ENCODE results near the gene AFDN.

Gene AFDN

DNA sequence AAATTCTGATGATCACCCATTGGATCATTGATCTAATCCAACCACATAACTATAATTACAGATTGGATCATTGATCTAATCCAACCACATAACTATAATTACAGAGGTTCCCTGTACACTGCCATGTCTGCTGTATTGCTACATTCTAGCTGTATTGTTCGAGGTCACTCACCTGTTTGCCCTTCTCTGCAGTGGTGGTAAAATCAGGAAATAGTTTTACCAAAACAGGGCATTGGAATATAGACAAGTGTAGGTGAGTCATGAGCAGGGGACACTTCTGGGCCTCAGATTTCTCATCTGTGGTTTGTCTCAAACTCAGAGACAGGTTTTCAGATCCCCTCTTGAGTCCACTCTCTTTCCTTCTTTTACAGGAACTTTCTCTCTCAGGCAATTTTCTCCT lies 9.0 kb upstream of the AFDN start:
- H2AFZ ChIP-seq (ENCODE audit: low read length, unreplicated experiment) = no peak overlapping the region
- no peaks in the 10 kb centered on the region for H3K36me3 ChIP-seq (ENCODE audit: insufficient read depth, low read length)
- peaks cover 14% of the 10 kb centered on the region; the same call in 1 of the 2 replicates for H3K27me3 ChIP-seq (ENCODE audit: insufficient read depth, low read length)
- no peak overlapping the region for H3K27ac ChIP-seq (ENCODE audit: low read depth, low read length)
- H3K79me2 ChIP-seq (ENCODE audit: control insufficient read depth, insufficient read depth, low read length, unreplicated experiment) = no peaks in the 10 kb centered on the region
- no peak overlapping the region for H3K4me3 ChIP-seq (ENCODE audit: low read depth, low read length)
- no peaks in the 10 kb centered on the region for H3K4me1 ChIP-seq (ENCODE audit: control insufficient read depth, insufficient read depth, low read length, unreplicated experiment)

DNA sequence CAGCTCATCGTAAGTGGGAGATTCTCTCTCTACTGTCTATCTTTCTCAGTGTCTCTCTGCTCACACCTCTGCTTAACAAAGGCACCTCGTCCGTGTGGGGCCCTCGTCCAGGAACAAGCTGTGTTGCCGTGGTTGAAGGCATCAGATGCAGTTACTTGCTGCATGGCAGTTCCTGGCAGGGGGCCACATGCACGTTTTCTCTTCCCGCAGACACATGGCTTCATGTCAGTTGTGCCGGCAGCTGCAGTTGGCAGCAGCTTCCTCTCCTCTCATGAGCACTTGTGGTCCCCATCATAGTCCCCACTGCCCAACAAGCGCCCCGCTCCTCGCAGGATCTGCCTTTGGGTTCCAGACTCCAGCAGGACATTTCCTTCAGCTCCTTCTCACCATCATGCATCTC lies 7.1 kb upstream of the AFDN start:
- no peaks in the 10 kb centered on the region for H3K36me3 ChIP-seq (ENCODE audit: insufficient read depth, low read length)
- peaks cover 9% of the 10 kb centered on the region; the same call in 1 of the 2 replicates for H3K27me3 ChIP-seq (ENCODE audit: insufficient read depth, low read length)
- H3K4me3 ChIP-seq (ENCODE audit: low read depth, low read length) = no peak overlapping the region
- H3K27ac ChIP-seq (ENCODE audit: low read depth, low read length) = no peak overlapping the region
- no peak overlapping the region for H2AFZ ChIP-seq (ENCODE audit: low read length, unreplicated experiment)
- H3K79me2 ChIP-seq (ENCODE audit: control insufficient read depth, insufficient read depth, low read length, unreplicated experiment) = no peaks in the 10 kb centered on the region
- no peaks in the 10 kb centered on the region for H3K4me1 ChIP-seq (ENCODE audit: control insufficient read depth, insufficient read depth, low read length, unreplicated experiment)

DNA sequence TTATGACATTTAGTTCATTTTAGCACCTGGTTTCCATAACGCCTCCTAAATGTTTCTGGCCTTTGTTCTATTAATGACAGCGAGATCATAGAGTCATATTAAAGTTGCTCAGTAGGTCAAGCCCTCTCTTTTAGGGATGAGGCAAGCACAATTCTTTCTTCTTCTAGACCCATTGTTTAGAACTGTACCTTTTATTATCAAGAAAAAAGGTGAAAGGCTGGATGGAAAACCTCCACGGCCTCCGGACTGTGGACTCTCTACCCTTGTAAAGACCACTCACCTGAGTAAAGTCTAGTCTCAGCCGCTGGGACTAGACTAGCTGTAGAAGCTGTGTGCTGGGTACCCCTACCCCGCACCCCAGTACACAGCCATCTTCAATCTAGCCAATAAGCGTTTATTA lies 6.0 kb upstream of the AFDN start:
- H3K4me1 ChIP-seq (ENCODE audit: control insufficient read depth, insufficient read depth, low read length, unreplicated experiment) = no peaks in the 10 kb centered on the region
- no peak overlapping the region for H3K4me3 ChIP-seq (ENCODE audit: low read depth, low read length)
- no peaks in the 10 kb centered on the region for H3K79me2 ChIP-seq (ENCODE audit: control insufficient read depth, insufficient read depth, low read length, unreplicated experiment)
- peaks cover 16% of the 10 kb centered on the region; the same call in 1 of the 2 replicates for H3K27me3 ChIP-seq (ENCODE audit: insufficient read depth, low read length)
- no peak overlapping the region for H2AFZ ChIP-seq (ENCODE audit: low read length, unreplicated experiment)
- H3K27ac ChIP-seq (ENCODE audit: low read depth, low read length) = no peak overlapping the region
- no peaks in the 10 kb centered on the region for H3K36me3 ChIP-seq (ENCODE audit: insufficient read depth, low read length)

DNA sequence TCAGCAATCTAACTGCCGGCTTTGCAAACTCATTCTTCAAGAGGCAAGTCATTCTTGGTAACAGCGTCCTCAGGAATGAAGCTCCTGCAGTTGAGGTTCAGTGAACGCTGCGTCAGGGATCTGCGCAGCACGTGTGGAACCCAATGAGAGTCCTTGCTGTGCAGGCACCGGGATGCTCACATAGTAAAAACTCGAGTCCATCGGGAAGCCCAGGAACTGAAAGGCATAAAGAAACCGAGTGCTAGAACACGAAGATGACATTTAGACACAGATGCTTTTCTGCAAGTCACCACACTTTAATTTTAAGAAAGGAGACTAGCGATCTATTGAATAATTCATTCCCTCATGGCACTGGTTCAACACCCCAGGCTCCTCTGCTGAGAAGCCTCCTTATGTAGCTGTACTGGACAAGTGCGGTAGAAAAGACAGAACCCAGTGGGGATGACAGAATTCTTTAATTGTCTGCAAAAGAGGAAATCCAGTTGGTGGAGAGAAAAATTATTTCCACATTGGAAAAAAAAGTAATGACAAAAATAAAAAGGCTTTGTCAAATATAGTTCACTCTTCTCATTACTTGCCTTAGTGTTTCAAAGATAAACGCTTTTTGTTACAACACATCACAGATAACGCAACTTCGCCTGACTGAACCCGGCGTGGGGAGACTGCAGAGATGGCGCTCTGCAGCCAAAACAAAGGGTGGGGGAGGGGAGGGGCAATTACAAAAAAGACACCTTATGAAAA lies 1.9 kb upstream of the AFDN start:
- Histone ChIP-seq H2AFZ (ENCODE audit: low read length, unreplicated experiment) (no peak overlapping the region), H3K79me2 (ENCODE audit: control insufficient read depth, insufficient read depth, low read length, unreplicated experiment) (peaks cover 23% of the 10 kb centered on the region), H3K27ac (ENCODE audit: low read depth, low read length) (no peak overlapping the region), H3K4me3 (ENCODE audit: low read depth, low read length) (peak overlapping the region; percentile 95), H3K36me3 (ENCODE audit: insufficient read depth, low read length) (no peaks in the 10 kb centered on the region), H3K4me1 (ENCODE audit: control insufficient read depth, insufficient read depth, low read length, unreplicated experiment) (peaks cover 12% of the 10 kb centered on the region), H3K27me3 (ENCODE audit: insufficient read depth, low read length) (peaks cover 14% of the 10 kb centered on the region; the same call in 1 of the 2 replicates)

DNA sequence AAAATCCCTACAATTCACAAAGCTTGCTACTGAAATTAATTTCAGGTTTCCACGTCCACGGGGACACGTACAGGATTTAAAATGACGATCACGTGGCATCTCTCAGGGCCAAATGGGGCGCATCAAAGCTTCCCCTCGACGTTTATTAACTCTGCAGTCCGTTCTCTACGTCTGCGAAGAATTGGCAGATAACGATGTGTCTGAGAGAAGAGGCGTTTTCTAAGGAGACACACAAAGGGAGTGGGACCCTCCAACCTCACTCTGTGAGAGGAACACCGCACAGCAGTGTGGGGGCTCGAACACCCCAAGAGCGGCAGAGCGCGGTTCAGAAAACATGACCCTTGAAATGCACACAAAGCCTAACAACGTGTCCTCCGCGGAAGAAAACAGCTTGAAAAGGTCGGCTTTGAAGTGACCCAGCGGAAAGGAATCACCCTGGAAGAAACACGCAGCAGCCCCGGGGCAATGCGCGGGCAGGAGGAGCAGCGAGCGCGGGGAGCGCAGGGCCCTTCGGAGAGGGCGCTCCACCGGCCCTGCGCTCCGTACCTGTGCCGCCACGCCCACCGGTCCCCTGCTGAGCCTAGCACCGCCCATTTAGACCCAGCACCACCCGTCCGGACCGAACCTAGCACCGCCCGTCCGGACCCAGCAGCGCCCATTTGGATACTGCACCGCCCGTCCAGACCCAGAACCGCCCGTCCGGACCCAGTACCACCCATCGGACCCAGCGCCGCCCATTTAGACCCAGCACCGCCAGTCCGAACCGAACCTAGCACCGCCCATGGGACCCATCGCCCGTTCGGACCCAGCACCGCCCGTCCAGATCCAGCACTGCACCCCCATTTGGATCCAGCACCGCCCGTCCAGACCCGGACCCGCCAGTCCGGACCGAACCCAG lies 1.1 kb upstream of the AFDN start:
- peaks cover 31% of the 10 kb centered on the region for H3K79me2 ChIP-seq (ENCODE audit: control insufficient read depth, insufficient read depth, low read length, unreplicated experiment)
- peaks cover 14% of the 10 kb centered on the region; the same call in 1 of the 2 replicates for H3K27me3 ChIP-seq (ENCODE audit: insufficient read depth, low read length)
- H2AFZ ChIP-seq (ENCODE audit: low read length, unreplicated experiment) = peak overlapping the region; percentile 95
- H3K27ac ChIP-seq (ENCODE audit: low read depth, low read length) = no peak overlapping the region
- H3K4me3 ChIP-seq (ENCODE audit: low read depth, low read length) = peak overlapping the region; percentile 95
- peaks cover 14% of the 10 kb centered on the region for H3K4me1 ChIP-seq (ENCODE audit: control insufficient read depth, insufficient read depth, low read length, unreplicated experiment)
- no peaks in the 10 kb centered on the region for H3K36me3 ChIP-seq (ENCODE audit: insufficient read depth, low read length)

DNA sequence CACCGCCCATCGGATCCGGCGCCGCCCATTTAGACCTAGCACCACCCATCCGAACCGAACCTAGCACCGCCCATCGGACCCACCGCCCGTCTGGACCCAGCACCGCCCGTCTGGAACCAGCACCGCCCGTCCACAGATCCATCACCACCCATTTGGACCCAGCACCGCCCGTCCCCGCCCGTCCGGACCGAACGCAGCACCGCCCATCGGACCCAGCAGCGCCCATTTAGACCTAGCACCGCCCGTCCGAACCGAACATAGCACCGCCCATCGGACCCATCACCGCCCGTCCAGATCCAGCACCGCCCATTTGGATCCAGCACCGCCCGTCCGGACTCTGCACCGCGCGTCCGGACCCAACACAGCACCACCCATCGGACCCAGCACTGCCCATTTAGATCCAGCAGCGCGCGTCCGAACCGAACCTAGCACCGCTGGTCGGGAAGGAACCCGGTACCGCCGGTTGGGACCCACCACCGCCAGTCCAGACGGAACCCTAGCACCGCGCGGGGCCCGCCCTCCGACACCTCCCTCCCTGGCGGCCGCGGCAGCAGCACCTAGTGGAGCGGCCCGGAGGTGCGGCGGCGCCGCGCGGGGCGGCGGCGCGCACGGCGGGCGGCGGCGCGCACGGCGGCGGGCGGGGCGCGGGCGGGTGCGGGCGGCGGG lies 348 bp upstream of the AFDN start:
- H3K4me3 ChIP-seq (ENCODE audit: low read depth, low read length) = peak overlapping the region; percentile 95
- H3K27ac ChIP-seq (ENCODE audit: low read depth, low read length) = no peak overlapping the region
- no peaks in the 10 kb centered on the region for H3K36me3 ChIP-seq (ENCODE audit: insufficient read depth, low read length)
- peak overlapping the region; percentile 95 for H2AFZ ChIP-seq (ENCODE audit: low read length, unreplicated experiment)
- peaks cover 38% of the 10 kb centered on the region for H3K79me2 ChIP-seq (ENCODE audit: control insufficient read depth, insufficient read depth, low read length, unreplicated experiment)
- peaks cover 14% of the 10 kb centered on the region; the same call in 1 of the 2 replicates for H3K27me3 ChIP-seq (ENCODE audit: insufficient read depth, low read length)
- peaks cover 14% of the 10 kb centered on the region for H3K4me1 ChIP-seq (ENCODE audit: control insufficient read depth, insufficient read depth, low read length, unreplicated experiment)

DNA sequence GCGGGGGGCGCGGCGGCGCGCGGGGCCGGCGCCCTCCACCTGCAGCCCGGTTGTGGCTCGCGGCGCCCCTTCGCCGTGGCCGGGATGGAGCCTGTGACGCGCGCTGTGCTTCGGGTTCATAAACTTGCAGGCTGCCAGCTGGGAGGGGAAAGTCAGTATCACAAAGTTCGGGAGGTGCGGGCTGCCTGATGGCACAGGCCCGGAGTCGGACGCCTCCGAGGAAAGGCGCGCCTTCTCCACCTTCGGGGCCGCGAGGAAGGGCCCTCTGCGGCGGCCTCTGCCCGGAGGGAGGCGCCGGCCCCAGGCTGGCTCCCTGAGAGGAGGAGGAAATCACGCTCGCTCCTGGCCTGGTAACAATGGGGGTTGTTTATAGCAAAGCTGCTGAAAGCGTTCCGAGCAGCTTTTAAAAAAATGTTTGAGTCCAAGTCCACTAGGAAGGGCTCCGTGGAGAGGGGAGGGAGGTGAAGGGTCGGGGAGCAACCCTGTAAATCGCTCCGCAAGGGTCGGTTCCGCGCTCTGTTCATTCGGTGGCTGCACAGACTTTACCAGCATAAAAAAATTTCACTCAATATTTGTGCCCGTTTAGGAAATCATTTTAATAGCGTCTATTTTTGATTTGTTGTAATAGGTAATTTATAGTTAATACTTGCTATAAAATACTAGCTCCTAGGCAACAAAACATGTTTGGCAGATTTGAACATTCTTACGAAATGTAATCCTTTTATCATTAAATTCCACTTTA lies 1.0 kb downstream of the AFDN start:
- Histone ChIP-seq H3K36me3 (ENCODE audit: insufficient read depth, low read length) (no peaks in the 10 kb centered on the region), H3K79me2 (ENCODE audit: control insufficient read depth, insufficient read depth, low read length, unreplicated experiment) (peaks cover 52% of the 10 kb centered on the region), H2AFZ (ENCODE audit: low read length, unreplicated experiment) (peak overlapping the region; percentile 67), H3K27ac (ENCODE audit: low read depth, low read length) (peak overlapping the region; percentile 51), H3K4me3 (ENCODE audit: low read depth, low read length) (peak overlapping the region; percentile 94), H3K27me3 (ENCODE audit: insufficient read depth, low read length) (peaks cover 14% of the 10 kb centered on the region; the same call in 1 of the 2 replicates), H3K4me1 (ENCODE audit: control insufficient read depth, insufficient read depth, low read length, unreplicated experiment) (peaks cover 22% of the 10 kb centered on the region)

DNA sequence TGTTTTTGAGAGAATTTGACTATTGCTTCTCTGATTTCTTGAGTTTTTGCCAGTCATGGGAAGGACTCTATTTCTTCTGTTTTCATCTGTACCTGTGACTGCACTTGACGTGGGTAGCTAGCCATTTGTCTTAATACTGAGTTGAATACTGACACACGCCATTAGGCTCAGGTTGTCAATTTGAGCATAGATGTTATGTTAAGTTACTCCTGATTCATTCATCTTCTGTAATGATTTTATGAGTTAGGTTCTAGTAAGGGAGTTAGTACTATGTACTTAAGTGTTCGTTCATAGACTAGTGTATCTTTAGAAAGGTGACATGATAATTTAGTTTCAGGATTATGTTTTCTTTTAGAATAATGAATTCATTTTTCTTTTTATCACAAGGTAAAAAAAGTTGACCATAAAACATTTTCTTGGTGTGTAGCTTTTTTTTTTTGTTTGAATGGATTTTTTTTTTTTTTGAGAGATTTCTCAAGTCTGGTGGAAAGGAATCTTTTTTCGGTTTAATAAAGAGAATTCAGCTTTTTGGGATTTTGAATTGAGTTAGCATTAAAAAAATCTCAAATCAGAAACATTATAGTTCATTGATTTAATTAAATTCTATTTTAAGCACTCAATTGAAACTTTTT lies 1.7 kb downstream of the AFDN start:
- peaks cover 59% of the 10 kb centered on the region for H3K79me2 ChIP-seq (ENCODE audit: control insufficient read depth, insufficient read depth, low read length, unreplicated experiment)

DNA sequence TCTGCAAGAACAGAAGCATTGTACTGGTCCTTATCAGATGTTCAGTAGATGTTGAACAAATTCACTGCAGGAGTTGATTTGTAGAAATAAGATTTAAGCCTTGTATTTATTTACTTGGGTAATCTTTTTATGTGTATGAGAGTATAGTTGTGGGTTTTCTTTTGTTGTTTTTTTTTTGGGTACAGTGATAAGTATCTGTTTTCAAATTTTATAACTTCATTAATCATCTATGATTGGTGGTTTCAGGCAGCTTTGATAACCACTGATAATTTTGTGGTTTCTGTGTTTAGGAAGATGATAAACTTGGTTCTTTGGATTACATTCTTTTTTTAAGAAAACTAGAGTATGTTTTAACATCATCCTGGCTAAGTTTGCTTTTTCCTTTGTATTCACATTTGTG lies 2.8 kb downstream of the AFDN start:
- H3K27ac ChIP-seq (ENCODE audit: low read depth, low read length) = no peak overlapping the region
- no peak overlapping the region for H3K4me3 ChIP-seq (ENCODE audit: low read depth, low read length)
- H2AFZ ChIP-seq (ENCODE audit: low read length, unreplicated experiment) = no peak overlapping the region
- no peaks in the 10 kb centered on the region for H3K36me3 ChIP-seq (ENCODE audit: insufficient read depth, low read length)
- H3K4me1 ChIP-seq (ENCODE audit: control insufficient read depth, insufficient read depth, low read length, unreplicated experiment) = peaks cover 28% of the 10 kb centered on the region
- peaks cover 65% of the 10 kb centered on the region for H3K79me2 ChIP-seq (ENCODE audit: control insufficient read depth, insufficient read depth, low read length, unreplicated experiment)
- H3K27me3 ChIP-seq (ENCODE audit: insufficient read depth, low read length) = peaks cover 14% of the 10 kb centered on the region; the same call in 1 of the 2 replicates

More for the DNA sequence above, 1.7 kb downstream of the AFDN start:
- H3K4me1 ChIP-seq (ENCODE audit: control insufficient read depth, insufficient read depth, low read length, unreplicated experiment) = peaks cover 28% of the 10 kb centered on the region
- H3K27me3 ChIP-seq (ENCODE audit: insufficient read depth, low read length) = peaks cover 14% of the 10 kb centered on the region; the same call in 1 of the 2 replicates
- H3K27ac ChIP-seq (ENCODE audit: low read depth, low read length) = 0 out of 2 replicates have a peak overlapping the region, but pooled peaks have one; percentile 51
- no peaks in the 10 kb centered on the region for H3K36me3 ChIP-seq (ENCODE audit: insufficient read depth, low read length)
- peak overlapping the region; percentile 94 for H3K4me3 ChIP-seq (ENCODE audit: low read depth, low read length)
- no peak overlapping the region for H2AFZ ChIP-seq (ENCODE audit: low read length, unreplicated experiment)
